ENCODE data around the gene GLDC.

DNA sequence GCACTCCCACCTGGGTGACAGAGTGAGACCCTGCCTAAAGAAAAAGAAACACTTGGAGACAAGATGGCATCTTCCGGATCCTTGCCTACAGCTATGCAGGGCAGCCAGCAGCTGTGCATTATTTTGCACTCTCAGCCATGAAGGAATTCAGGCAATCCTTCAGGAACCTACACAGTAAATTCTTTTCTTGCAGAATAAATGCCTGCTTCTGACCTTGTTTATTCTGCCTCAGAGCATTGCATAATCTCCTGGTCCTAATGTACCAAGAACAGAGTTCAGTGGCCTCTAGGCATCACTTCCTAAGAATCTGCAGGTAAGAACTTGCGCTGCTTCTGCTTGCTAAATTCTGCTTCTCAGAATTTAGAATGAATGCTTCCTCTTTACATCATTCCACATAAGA is 16.8 kb downstream of the GLDC start:
- TF ChIP-seq FOXM1 (IDR thresholded peaks at IDR 0.05; ENCODE audit: borderline replicate concordance) (no peak), ARNT (IDR thresholded peaks at IDR 0.05) (no peak), ELF4 (IDR thresholded peaks at IDR 0.05) (no peak), LEF1 (IDR thresholded peaks at IDR 0.05; ENCODE audit: borderline replicate concordance) (no peak), FOXK2 (IDR thresholded peaks at IDR 0.05) (no peak), BHLHE40 (IDR thresholded peaks at IDR 0.05; ENCODE audit: borderline replicate concordance) (no peak), FOXA1 (IDR thresholded peaks at IDR 0.05) (no peak), NFRKB (IDR thresholded peaks at IDR 0.05) (no peak), SP1 (IDR thresholded peaks at IDR 0.05) (no peak), SUZ12 (IDR thresholded peaks at IDR 0.05) (no peak), TARDBP (IDR thresholded peaks at IDR 0.05) (no peak)
